Stimulated activated CD8-positive, alpha-beta memory T cell treated with anti-CD3 and anti-CD28 coated beads, Interleukin-7, amount 100 ng/mL, for 48 hours (primary cell): Measurements from ENCODE around the gene SYCE1.

Experiments used
- DNase-seq, 2 donors: peaks; one replicate each; pipeline ENCODE4 v3.0.0-alpha.2; 2020; ENCODE audit warnings: low read depth in 1 of 2; ENCODE audit errors: extremely low read depth in 1 of 2

SYCE1 gene

DNA sequence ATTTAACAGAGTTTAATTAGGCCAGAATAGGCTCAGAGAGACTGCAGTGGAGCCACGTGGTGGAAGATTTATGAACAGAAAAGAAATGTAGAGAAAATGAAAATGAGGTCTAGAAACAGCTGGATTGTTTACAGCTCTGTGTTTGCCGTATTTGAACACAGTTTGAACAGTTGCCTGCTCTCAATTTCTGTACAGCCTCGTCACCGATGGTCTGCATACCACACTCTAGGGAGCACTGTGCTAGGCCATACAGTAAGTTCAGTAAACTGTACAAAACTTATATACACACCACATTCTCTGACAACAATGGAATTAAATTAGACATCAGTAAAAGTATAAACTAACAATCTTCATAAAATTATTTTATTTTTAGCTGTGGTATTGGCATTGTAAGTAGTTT lies 49.3 kb downstream of the SYCE1 start:
- no peak for DNase-seq

DNA sequence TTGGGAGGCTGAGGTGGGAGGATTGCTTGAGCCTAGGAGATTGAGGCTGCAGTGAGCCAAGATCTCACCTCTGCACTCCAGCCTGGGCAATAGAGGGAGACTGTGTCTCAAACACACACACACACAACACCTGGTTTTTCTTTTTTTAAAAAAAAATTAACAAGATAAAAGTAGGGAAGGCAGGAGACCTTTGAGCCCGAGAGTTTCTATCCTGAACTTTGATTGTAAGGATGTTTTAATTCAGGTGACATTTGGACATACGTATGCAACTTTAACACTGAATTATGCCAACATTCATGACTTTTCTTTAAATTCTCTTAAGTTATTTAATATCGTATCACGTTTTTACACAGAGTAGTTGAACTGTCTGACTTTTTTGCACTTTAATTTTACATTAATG lies 49.9 kb downstream of the SYCE1 start:
- DNase-seq, result no peak

DNA sequence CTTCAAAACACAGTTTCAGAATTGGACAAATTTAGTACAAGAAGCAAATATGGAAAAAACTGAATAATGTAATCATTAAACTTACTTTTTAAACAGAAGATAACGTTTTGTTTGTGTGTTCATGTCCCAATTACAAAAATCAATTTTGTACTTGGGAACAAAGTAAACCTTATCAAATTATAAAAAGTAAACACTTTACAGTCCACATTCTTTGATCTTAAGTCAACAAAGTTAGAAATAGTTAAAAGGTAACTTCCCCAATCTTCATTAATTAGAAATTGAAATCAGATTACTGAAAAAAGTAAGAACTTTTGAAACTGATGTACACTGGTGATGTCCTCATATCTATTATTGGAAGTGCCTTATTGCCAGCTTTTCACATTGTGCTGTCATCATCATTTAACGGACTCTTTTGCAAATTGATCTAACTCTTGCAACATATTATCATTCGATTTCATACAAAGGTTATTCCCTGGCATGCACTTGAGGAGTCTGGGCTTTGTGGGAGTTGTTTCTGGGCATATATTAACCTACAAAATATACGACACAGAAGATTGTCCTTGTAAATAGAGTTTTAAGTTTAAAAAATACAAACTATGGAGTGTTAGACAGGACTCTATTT lies 53.4 kb downstream of the SYCE1 start:
- DNase-seq, result no peak

DNA sequence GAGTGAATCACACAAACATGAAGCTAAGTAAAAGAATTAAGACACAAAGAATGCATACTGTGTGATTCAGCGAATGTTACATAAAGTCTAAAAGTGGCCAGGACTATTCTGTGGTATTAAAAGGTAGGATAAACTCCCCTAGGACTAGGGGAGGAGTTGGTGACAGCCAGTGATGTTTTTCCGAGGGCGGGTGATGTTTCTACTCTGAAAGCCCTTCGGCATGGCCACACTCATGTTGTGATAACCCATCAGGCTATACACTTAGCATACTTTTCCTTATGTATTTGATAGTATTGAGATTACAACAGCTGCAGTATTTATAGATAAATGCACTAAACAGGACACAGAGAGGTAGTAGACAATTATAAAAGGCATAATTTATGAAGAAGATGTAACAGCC lies 54.0 kb downstream of the SYCE1 start:
- DNase-seq, result no peak

DNA sequence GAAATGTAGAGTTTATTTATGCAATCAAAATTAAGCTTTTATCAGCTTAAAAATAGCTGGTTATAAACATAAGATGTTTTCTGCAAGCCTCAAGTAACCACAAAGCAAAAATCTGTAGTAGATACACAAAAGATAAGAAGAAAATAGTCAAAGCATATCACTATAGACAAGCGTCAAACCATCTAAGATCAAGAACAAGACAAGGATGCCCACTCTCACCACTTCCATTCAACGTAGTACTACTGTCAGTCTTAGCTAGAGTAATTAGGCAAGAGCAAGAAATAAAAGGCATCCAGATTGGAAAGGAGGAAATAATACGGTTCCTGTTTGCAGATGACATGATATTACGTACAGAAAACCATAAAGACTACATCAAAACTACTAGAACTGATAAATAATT lies 55.7 kb downstream of the SYCE1 start:
- no peak for DNase-seq
